ENCODE results near the gene FHIT.

FHIT gene

GRCh38 chr3:60812502-60812901, 438.8 kb downstream of the FHIT start:
- DNase-seq, result no peak

GRCh38 chr3:60810881-60811280, 440.4 kb downstream of the FHIT start:
- no peak for DNase-seq

GRCh38 chr3:60809857-60810610, 441.2 kb downstream of the FHIT start:
- DNase-seq, result no peak

- DNase-seq, result no peak
These were observed 447.8 kb downstream of the FHIT start for GRCh38 chr3:60803216-60804173.

GRCh38 chr3:60801307-60801706, 449.9 kb downstream of the FHIT start:
- DNase-seq, result no peak

- DNase-seq, result no peak
These were observed 452.8 kb downstream of the FHIT start for GRCh38 chr3:60798456-60798855.

GRCh38 chr3:60792249-60792852, 458.9 kb downstream of the FHIT start:
- DNase-seq, result no peak

GRCh38 chr3:60788185-60788584, 463.1 kb downstream of the FHIT start:
- DNase-seq, result no peak

GRCh38 chr3:60781935-60782334, 469.3 kb downstream of the FHIT start:
- DNase-seq, result no peak

- no peak for DNase-seq
These were observed 471.6 kb downstream of the FHIT start for GRCh38 chr3:60779637-60780036.

- DNase-seq, result no peak
These were observed 475.3 kb downstream of the FHIT start for GRCh38 chr3:60775985-60776384.

GRCh38 chr3:60774617-60775016, 476.6 kb downstream of the FHIT start:
- DNase-seq, result no peak

GRCh38 chr3:60772584-60772983, 478.7 kb downstream of the FHIT start:
- DNase-seq, result no peak

GRCh38 chr3:60771766-60772165, 479.5 kb downstream of the FHIT start:
- DNase-seq, result no peak

GRCh38 chr3:60770532-60770931, 480.7 kb downstream of the FHIT start:
- no peak for DNase-seq

- no peak for DNase-seq
These were observed 483.7 kb downstream of the FHIT start for GRCh38 chr3:60767536-60767935.

- DNase-seq, result no peak
These were observed 485.5 kb downstream of the FHIT start for GRCh38 chr3:60765776-60766175.

- no peak for DNase-seq
These were observed 486.4 kb downstream of the FHIT start for GRCh38 chr3:60764870-60765269.

GRCh38 chr3:60760145-60760544, 491.1 kb downstream of the FHIT start:
- no peak for DNase-seq

GRCh38 chr3:60759439-60759838, 491.8 kb downstream of the FHIT start:
- DNase-seq, result no peak

GRCh38 chr3:60758831-60759230, 492.4 kb downstream of the FHIT start:
- DNase-seq, result no peak

- DNase-seq, result no peak
These were observed 493.1 kb downstream of the FHIT start for GRCh38 chr3:60758171-60758570.

GRCh38 chr3:60757724-60758123, 493.5 kb downstream of the FHIT start:
- no peak for DNase-seq

All from activated CD4-positive, CD25-positive, alpha-beta regulatory T cell (primary cell).